B cell (primary cell): ENCODE data around the gene TPTE2. TPM values are rescaled to one million over a fixed set of nuclear protein-coding genes. Genes with fewer than 3 reads are reported as not detected.

Source experiments
- ATAC-seq: fragments of 200-7000 bp; cut with Tn5 transposase; one replicate; pipeline ENCODE4 v1.10.0; 2021; ENCODE audit warnings: low read depth, mild to moderate bottlenecking, moderate number of reproducible peaks, moderate library complexity
- CTCF ChIA-PET: fragments of 350-600 bp; sonication (Branson Sonifier 250); formaldehyde crosslinking; loops from one replicate; lab custom pipeline; 2021; ENCODE audit warnings: antibody characterized with exemption, inconsistent platforms; lab: Charles Lee
- POLR2A ChIA-PET: fragments of 350-600 bp; sonication (Branson Sonifier 250); formaldehyde crosslinking; loops from one replicate; lab custom pipeline; 2021; ENCODE audit warnings: antibody characterized with exemption; lab: Charles Lee
- DNase-seq: peaks from one replicate; pipeline ENCODE4 v3.0.0; 2013
- H2AFZ ChIP-seq: 2 replicates; pipeline ENCODE4 v1.6.1; 2012; ENCODE audit warnings: mild to moderate bottlenecking, low read depth, low read length; ENCODE audit not compliant: insufficient read depth, poor library complexity, severe bottlenecking
- H3K27ac ChIP-seq, 2 donors: 1 replicate in 1 of 2; 2 replicates in 1 of 2; pipeline ENCODE4 v1.5.1; 2012 to 2013; ENCODE audit warnings: low read length in 2 of 2, mild to moderate bottlenecking in 2 of 2, moderate library complexity in 1 of 2
- H3K27me3 ChIP-seq, 4 experiments: fragments of 200-600 bp in 1 of 4; sonication (generic) in 1 of 4; replicated peaks in 1 of 4; 1 replicate in 2 of 4; 2 replicates in 2 of 4; pipeline versions ENCODE4 v1.6.1 to v1.7.0; 2013 to 2016; ENCODE audit warnings: low read length in 3 of 4, mild to moderate bottlenecking in 2 of 4, mixed read lengths in 1 of 4, moderate library complexity in 1 of 4; ENCODE audit not compliant: insufficient read depth in 4 of 4, control insufficient read depth in 3 of 4; ENCODE audit errors: control extremely low read depth in 1 of 4
- H3K36me3 ChIP-seq, 2 experiments: replicated peaks in 1 of 2; 1 replicate in 1 of 2; 2 replicates in 1 of 2; pipeline versions ENCODE4 v1.6.1 to v1.7.1; 2013; ENCODE audit warnings: low read length in 1 of 2; ENCODE audit not compliant: insufficient read depth in 2 of 2, control insufficient read depth in 1 of 2; ENCODE audit errors: control extremely low read depth in 1 of 2, extremely low read depth in 1 of 2
- H3K4me1 ChIP-seq, 2 donors: fragments of 200-600 bp in 1 of 2; sonication (generic) in 1 of 2; 1 replicate in 1 of 2; 2 replicates in 1 of 2; pipeline versions ENCODE4 v1.5.1 to v1.6.1; 2013 to 2017; ENCODE audit warnings: low read length in 2 of 2; ENCODE audit not compliant: control insufficient read depth in 2 of 2, insufficient read depth in 2 of 2
- H3K4me2 ChIP-seq: replicated peaks from 2 replicates; pipeline ENCODE3; 2012; ENCODE audit warnings: mild to moderate bottlenecking, low read depth, low read length; ENCODE audit not compliant: poor library complexity, severe bottlenecking
- H3K4me3 ChIP-seq, 5 experiments: fragments of 200-600 bp in 1 of 5; sonication (generic) in 1 of 5; 1 replicate in 3 of 5; 2 replicates in 2 of 5; pipeline versions ENCODE4 v1.5.1 to v1.7.0; 2011 to 2016; ENCODE audit warnings: low read length in 4 of 5, mild to moderate bottlenecking in 4 of 5, low read depth in 2 of 5, control low read depth in 1 of 5, moderate library complexity in 1 of 5; ENCODE audit not compliant: insufficient read depth in 1 of 5; ENCODE audit errors: control extremely low read depth in 1 of 5, extremely low read depth in 1 of 5
- H3K79me2 ChIP-seq: fragments of 200-600 bp; sonication (generic); one replicate; pipeline ENCODE4 v1.6.0; 2016; ENCODE audit warnings: low read length; ENCODE audit not compliant: control insufficient read depth, insufficient read depth
- H3K9ac ChIP-seq: fragments of 200-600 bp; sonication (generic); 2 replicates; pipeline ENCODE4 v1.6.1; 2017; ENCODE audit warnings: mild to moderate bottlenecking, low read length, moderate library complexity
- H3K9me3 ChIP-seq, 3 donors: one replicate each; pipeline versions ENCODE4 v1.6.1 to v1.7.1; 2013; ENCODE audit warnings: low read length in 2 of 3; ENCODE audit not compliant: control insufficient read depth in 2 of 3, insufficient read depth in 1 of 3; ENCODE audit errors: control extremely low read depth in 1 of 3
- H4K20me1 ChIP-seq: 2 replicates; pipeline ENCODE4 v1.6.0; 2012; ENCODE audit warnings: mild to moderate bottlenecking, low read length; ENCODE audit not compliant: insufficient read depth, control insufficient read depth, poor library complexity, severe bottlenecking
- H3K27ac Mint-ChIP-seq: one replicate; pipeline ENCODE4 v1.8.0; 2021; ENCODE audit warnings: mixed read lengths
- H3K27me3 Mint-ChIP-seq: one replicate; pipeline ENCODE4 v1.8.0; 2021; ENCODE audit warnings: mixed read lengths
- H3K4me1 Mint-ChIP-seq: one replicate; pipeline ENCODE4 v1.8.0; 2021; ENCODE audit warnings: mixed read lengths
- H3K4me3 Mint-ChIP-seq: one replicate; pipeline ENCODE4 v1.8.0; 2021; ENCODE audit warnings: mixed read lengths
- H3K9me3 Mint-ChIP-seq: one replicate; pipeline ENCODE4 v1.8.0; 2022; ENCODE audit warnings: mixed read lengths; ENCODE audit not compliant: insufficient read depth
- EZH2 ChIP-seq: IDR thresholded peaks from 2 replicates; pipeline ENCODE4 v1.6.1; 2012; ENCODE audit warnings: borderline replicate concordance, low read depth, mild to moderate bottlenecking, moderate library complexity, low read length; ENCODE audit not compliant: insufficient read depth, poor library complexity, severe bottlenecking
- WGBS: methylation state at CpG from one replicate; pipeline ENCODE4 v1.1.5; 2013; ENCODE audit warnings: missing lambda C conversion rate; ENCODE audit not compliant: insufficient coverage; 5-methylcytosine and 5-hydroxymethylcytosine counted together
- intact Hi-C: fragments of 100-400 bp; cut with micrococcal nuclease; formaldehyde crosslinking; loops from one replicate; pipeline ENCODE4 v1.10.0; 2022
- polyA plus RNA-seq: library from polyadenylated mRNA; depleted of rRNA; stranded (reverse); fragments of >200 nt; gene quantifications from 2 replicates; pipeline ENCODE4 v1.2.3, GENCODE V29; 2012
- total RNA-seq, 2 donors: library from RNA; stranded (reverse); fragments of 120-200 nt in 1 of 2; gene quantifications; 1 replicate in 1 of 2; 2 replicates in 1 of 2; pipeline versions ENCODE4 v1.2.3 to v1.2.4, GENCODE V29; 2013 to 2022
- TF ChIP-seq, protein P1 (sequence below): fragments of 200-600 bp; IDR thresholded peaks from one replicate; pipeline ENCODE4 v1.8.0; 2022; ENCODE audit warnings: antibody characterized with exemption, mild to moderate bottlenecking

The TPTE2 gene
- total and polyA plus RNA-seq, 2 donors (not counting 1 experiment from before 2014, with no cell fraction given) = not detected

DNA sequence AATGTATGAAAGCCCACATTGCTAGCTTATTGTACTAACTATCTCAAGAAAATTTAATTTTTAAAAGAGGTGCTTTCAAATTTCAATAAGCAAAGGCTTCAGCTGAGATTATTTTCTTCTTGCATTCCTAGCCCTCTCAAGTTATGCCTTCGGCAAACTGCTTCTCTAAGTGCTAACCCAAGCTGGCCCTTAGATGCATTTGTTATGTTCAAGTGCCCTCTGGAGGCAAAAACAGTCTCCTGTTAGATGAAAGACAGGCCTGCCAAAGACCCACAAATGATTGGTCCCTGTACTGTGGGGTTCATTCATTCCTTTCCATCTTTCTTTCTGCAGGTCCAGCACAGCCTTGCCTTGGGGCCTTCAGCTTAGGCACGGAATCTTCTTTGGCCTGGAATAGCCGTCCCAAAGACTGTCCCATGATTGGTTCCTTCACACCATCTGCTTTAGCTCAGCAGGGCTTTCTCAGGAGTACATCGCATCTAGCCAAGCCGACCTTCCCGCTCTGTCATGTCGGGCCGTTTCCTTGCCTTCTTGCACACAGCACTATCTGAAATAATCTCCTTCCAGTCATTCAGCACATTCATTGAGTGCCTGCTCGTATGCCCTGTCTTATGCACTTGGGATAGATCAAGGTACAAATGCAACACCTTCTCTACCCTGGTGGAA lies 26.4 kb upstream of the TPTE2 start:
- CTCF ChIA-PET = interaction anchor here (1.0 to 1.3 kb wide), 3 partner anchors 13 to 925 kb away, joined by 3 read pairs; no protein-coding TSS in a partner anchor
- 69% methylated on average over 7 of the region's 9 CpGs for WGBS

More for the DNA sequence above, 26.4 kb upstream of the TPTE2 start:
- no peak overlapping the region for H3K27ac ChIP-seq
- H3K4me1 ChIP-seq = peaks cover 17 to 18% of the 10 kb centered on the region in 2 donors
- ATAC-seq = peak; percentile 44
- Mint-ChIP-seq H3K27me3 (peaks cover 14% of the 10 kb centered on the region), H3K9me3 (peaks cover 13% of the 10 kb centered on the region), H3K4me1 (peaks cover 23% of the 10 kb centered on the region), H3K4me3 (peak overlapping the region; percentile 82), H3K27ac (peak overlapping the region; percentile 75)
- peak; percentile 39 for DNase-seq
- H3K9me3 ChIP-seq = peaks cover 0 to 26% (median 10%) of the 10 kb centered on the region in 3 donors
- H3K4me3 ChIP-seq = peak overlapping the region in 1 of 5 experiments; percentile 67
- H3K36me3 ChIP-seq = no peaks in the 10 kb centered on the region
- intact Hi-C loops = loop anchor here (1.0 kb wide), 2 partner anchors 22 to 46 kb away; partner anchors contain the start of gene MPHOSPH8
- H4K20me1 ChIP-seq = no peaks in the 10 kb centered on the region
- peak overlapping the region; percentile 64 for H3K9ac ChIP-seq
- TF ChIP-seq, protein P1, sequence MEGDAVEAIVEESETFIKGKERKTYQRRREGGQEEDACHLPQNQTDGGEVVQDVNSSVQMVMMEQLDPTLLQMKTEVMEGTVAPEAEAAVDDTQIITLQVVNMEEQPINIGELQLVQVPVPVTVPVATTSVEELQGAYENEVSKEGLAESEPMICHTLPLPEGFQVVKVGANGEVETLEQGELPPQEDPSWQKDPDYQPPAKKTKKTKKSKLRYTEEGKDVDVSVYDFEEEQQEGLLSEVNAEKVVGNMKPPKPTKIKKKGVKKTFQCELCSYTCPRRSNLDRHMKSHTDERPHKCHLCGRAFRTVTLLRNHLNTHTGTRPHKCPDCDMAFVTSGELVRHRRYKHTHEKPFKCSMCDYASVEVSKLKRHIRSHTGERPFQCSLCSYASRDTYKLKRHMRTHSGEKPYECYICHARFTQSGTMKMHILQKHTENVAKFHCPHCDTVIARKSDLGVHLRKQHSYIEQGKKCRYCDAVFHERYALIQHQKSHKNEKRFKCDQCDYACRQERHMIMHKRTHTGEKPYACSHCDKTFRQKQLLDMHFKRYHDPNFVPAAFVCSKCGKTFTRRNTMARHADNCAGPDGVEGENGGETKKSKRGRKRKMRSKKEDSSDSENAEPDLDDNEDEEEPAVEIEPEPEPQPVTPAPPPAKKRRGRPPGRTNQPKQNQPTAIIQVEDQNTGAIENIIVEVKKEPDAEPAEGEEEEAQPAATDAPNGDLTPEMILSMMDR = no peak
- no peak for TF ChIP-seq EZH2
- H3K79me2 ChIP-seq = no peaks in the 10 kb centered on the region
- peak overlapping the region; percentile 83 for H2AFZ ChIP-seq
- POLR2A ChIA-PET = no interaction called here
- peak overlapping the region; percentile 69 for H3K4me2 ChIP-seq
- H3K27me3 ChIP-seq = peaks cover 0 to 4% (median 3%) of the 10 kb centered on the region in 4 experiments
